H9 (cell line): ENCODE results near the gene OLFM1. TPM values are rescaled to one million over a fixed set of nuclear protein-coding genes. Genes with fewer than 3 reads are reported as not detected.

Experiments
- DNase-seq: peaks from one replicate; pipeline ENCODE4 v3.0.0-alpha.2; 2017
- H2AFZ ChIP-seq: one replicate; pipeline ENCODE4 v1.6.1; 2013; ENCODE audit warnings: mild to moderate bottlenecking, low read length, control low read depth, moderate library complexity
- H2AK5ac ChIP-seq: 2 replicates; pipeline ENCODE4 v1.6.1; 2013; ENCODE audit warnings: low read length, control low read depth, mixed read lengths; ENCODE audit not compliant: insufficient read length
- H2BK120ac ChIP-seq: one replicate; pipeline ENCODE4 v1.6.1; 2013; ENCODE audit warnings: low read depth, mild to moderate bottlenecking, low read length, control low read depth, inconsistent platforms; ENCODE audit not compliant: poor library complexity, severe bottlenecking
- H2BK12ac ChIP-seq: 2 replicates; pipeline ENCODE4 v1.6.1; 2013; ENCODE audit warnings: low read length, control low read depth, mixed read lengths, low read depth; ENCODE audit not compliant: insufficient read length
- H2BK15ac ChIP-seq: 2 replicates; pipeline ENCODE4 v1.6.1; 2013; ENCODE audit warnings: low read depth, low read length, control low read depth
- H2BK20ac ChIP-seq: one replicate; pipeline ENCODE4 v1.6.1; 2013; ENCODE audit warnings: low read depth, mild to moderate bottlenecking, low read length, control low read depth, inconsistent platforms; ENCODE audit not compliant: poor library complexity, severe bottlenecking
- H2BK5ac ChIP-seq: 2 replicates; pipeline ENCODE4 v1.6.1; 2013; ENCODE audit warnings: low read length, control low read depth, mixed read lengths; ENCODE audit not compliant: insufficient read length
- H3K14ac ChIP-seq: 2 replicates; pipeline ENCODE4 v1.6.1; 2013; ENCODE audit warnings: low read length, control low read depth; ENCODE audit not compliant: insufficient read depth
- H3K18ac ChIP-seq: 2 replicates; pipeline ENCODE4 v1.6.1; 2013; ENCODE audit warnings: low read depth, mild to moderate bottlenecking, mixed read lengths, low read length, control low read depth; ENCODE audit not compliant: insufficient read length
- H3K23ac ChIP-seq: 2 replicates; pipeline ENCODE4 v1.6.1; 2013; ENCODE audit warnings: low read length, control low read depth, mixed read lengths, low read depth; ENCODE audit not compliant: insufficient read length
- H3K23me2 ChIP-seq: 2 replicates; pipeline ENCODE4 v1.6.1; 2013; ENCODE audit warnings: low read depth, mild to moderate bottlenecking, mixed read lengths, low read length, control low read depth; ENCODE audit not compliant: insufficient read length, poor library complexity, severe bottlenecking
- H3K27ac ChIP-seq: 2 replicates; pipeline ENCODE4 v1.5.1; 2013; ENCODE audit warnings: low read length, control low read depth, mixed read lengths, low read depth; ENCODE audit not compliant: insufficient read length
- H3K27me3 ChIP-seq: 2 replicates; pipeline ENCODE4 v1.6.1; 2013; ENCODE audit warnings: low read length, control low read depth, inconsistent platforms; ENCODE audit not compliant: insufficient read depth
- H3K4ac ChIP-seq: 2 replicates; pipeline ENCODE4 v1.6.1; 2013; ENCODE audit warnings: low read depth, mild to moderate bottlenecking, control low read depth, inconsistent platforms, low read length, moderate library complexity
- H3K4me1 ChIP-seq: 2 replicates; pipeline ENCODE4 v1.6.1; 2013; ENCODE audit warnings: low read length, control low read depth, inconsistent platforms; ENCODE audit not compliant: insufficient read depth
- H3K4me2 ChIP-seq: 2 replicates; pipeline ENCODE4 v1.6.1; 2013; ENCODE audit warnings: low read length, control low read depth, mixed read lengths; ENCODE audit not compliant: insufficient read length, insufficient read depth
- H3K56ac ChIP-seq: 2 replicates; pipeline ENCODE4 v1.6.1; 2013; ENCODE audit warnings: low read depth, mild to moderate bottlenecking, mixed read lengths, low read length, control low read depth; ENCODE audit not compliant: insufficient read length
- H3K79me1 ChIP-seq: 2 replicates; pipeline ENCODE4 v1.6.1; 2013; ENCODE audit warnings: low read depth, mild to moderate bottlenecking, moderate library complexity, low read length, control low read depth, inconsistent platforms; ENCODE audit not compliant: insufficient read depth, poor library complexity, severe bottlenecking
- H3K79me2 ChIP-seq: 2 replicates; pipeline ENCODE4 v1.6.1; 2013; ENCODE audit warnings: low read length, control low read depth, inconsistent platforms; ENCODE audit not compliant: insufficient read depth
- H3K9ac ChIP-seq: 2 replicates; pipeline ENCODE4 v1.6.1; 2013; ENCODE audit warnings: low read length, control low read depth, mixed read lengths; ENCODE audit not compliant: insufficient read length; ENCODE audit errors: extremely low read depth
- H3K9me3 ChIP-seq: one replicate; pipeline ENCODE4 v1.6.1; 2013; ENCODE audit warnings: low read depth, low read length, inconsistent platforms; ENCODE audit not compliant: control insufficient read depth
- H3T11ph ChIP-seq: one replicate; pipeline ENCODE4 v1.6.1; 2013; ENCODE audit warnings: mild to moderate bottlenecking, low read length, control low read depth, inconsistent platforms
- H4K20me1 ChIP-seq: one replicate; pipeline ENCODE4 v1.6.1; 2013; ENCODE audit not compliant: control insufficient read depth, insufficient read length, insufficient read depth
- H4K5ac ChIP-seq: 2 replicates; pipeline ENCODE4 v1.6.1; 2013; ENCODE audit warnings: low read depth, mild to moderate bottlenecking, mixed read lengths, low read length, control low read depth; ENCODE audit not compliant: insufficient read length
- H4K8ac ChIP-seq: replicated peaks from 2 replicates; pipeline ENCODE4 v1.6.1; 2013; ENCODE audit warnings: low read length, control low read depth, mixed read lengths, low read depth; ENCODE audit not compliant: insufficient read length
- H4K91ac ChIP-seq: 2 replicates; pipeline ENCODE4 v1.6.1; 2013; ENCODE audit warnings: low read depth, mild to moderate bottlenecking, moderate library complexity, mixed read lengths, low read length, control low read depth; ENCODE audit not compliant: insufficient read length
- H3K27ac Mint-ChIP-seq, 3 experiments: 2 replicates in 2 of 3; 3 replicates in 1 of 3; pipeline ENCODE4 v1.8.0; 2020 to 2021; ENCODE audit warnings: mixed read lengths in 3 of 3, mild to moderate bottlenecking in 1 of 3, moderate library complexity in 1 of 3
- H3K27me3 Mint-ChIP-seq: 2 replicates; pipeline ENCODE4 v1.8.0; 2021; ENCODE audit warnings: low read depth, mild to moderate bottlenecking, moderate library complexity, mixed read lengths
- H3K36me3 Mint-ChIP-seq, 3 experiments: 2 replicates in 2 of 3; 3 replicates in 1 of 3; pipeline ENCODE4 v1.8.0; 2020 to 2021; ENCODE audit warnings: low read depth in 3 of 3, mixed read lengths in 3 of 3; ENCODE audit not compliant: insufficient read depth in 1 of 3
- H3K4me1 Mint-ChIP-seq, 2 experiments: 2 replicates each; pipeline ENCODE4 v1.8.0; 2020; ENCODE audit warnings: mixed read lengths in 2 of 2
- H3K4me3 Mint-ChIP-seq, 2 experiments: 2 replicates in 1 of 2; 3 replicates in 1 of 2; pipeline ENCODE4 v1.8.0; 2020 to 2021; ENCODE audit warnings: mild to moderate bottlenecking in 2 of 2, mixed read lengths in 2 of 2, moderate library complexity in 1 of 2
- H3K9me3 Mint-ChIP-seq, 2 experiments: 2 replicates in 1 of 2; 3 replicates in 1 of 2; pipeline ENCODE4 v1.8.0; 2020; ENCODE audit warnings: mild to moderate bottlenecking in 2 of 2, mixed read lengths in 2 of 2, moderate library complexity in 1 of 2
- CTCF ChIP-seq: fragments of 200-600 bp; sonication (generic); conservative IDR thresholded peaks from 3 replicates; pipeline ENCODE4 v1.8.0; 2021; ENCODE audit warnings: antibody characterized with exemption, mild to moderate bottlenecking
- WGBS: extraction: QIAGEN DNeasy Blood & Tissue Kit; methylation state at CpG from one replicate; pipeline ENCODE4 v1.1.7; 2013; ENCODE audit warnings: missing lambda C conversion rate, low lambda C conversion rate, mixed read lengths; ENCODE audit not compliant: insufficient read length; ENCODE audit errors: extremely low coverage; 5-methylcytosine and 5-hydroxymethylcytosine counted together
- total RNA-seq: library from RNA; stranded (reverse); gene quantifications from 2 replicates; pipeline ENCODE4 v1.2.1, GENCODE V29; 2021

Gene OLFM1
- total RNA-seq, 1 experiment from 2014 or later = 34.1 TPM

GRCh38 chr9:135090081-135090480 lies 2.6 kb downstream of the OLFM1 start:
- Histone ChIP-seq H3K23me2 (peaks cover 19% of the 10 kb centered on the region), H2BK12ac (no peak overlapping the region), H4K20me1 (no peaks in the 10 kb centered on the region), H4K8ac (no peak overlapping the region), H3K56ac (no peak overlapping the region), H3K79me2 (no peaks in the 10 kb centered on the region), H2BK15ac (no peak overlapping the region), H4K5ac (no peak overlapping the region), H3K23ac (no peak overlapping the region), H3K27ac (no peak overlapping the region), H2BK120ac (no peak overlapping the region), H2AK5ac (no peak overlapping the region), H3K4ac (no peak overlapping the region), H3K14ac (no peak overlapping the region), H2AFZ (no peak overlapping the region), H4K91ac (no peak overlapping the region), H3T11ph (no peak overlapping the region), H3K18ac (no peak overlapping the region), H2BK5ac (no peak overlapping the region), H3K79me1 (no peaks in the 10 kb centered on the region), H3K27me3 (peaks cover 2% of the 10 kb centered on the region; the same call in 1 of the 2 replicates), H3K4me2 (no peak overlapping the region), H2BK20ac (no peak overlapping the region), H3K4me1 (no peaks in the 10 kb centered on the region; the same call in 1 of the 2 replicates), H3K9ac (no peak overlapping the region), H3K9me3 (no peaks in the 10 kb centered on the region)
- H3K27ac Mint-ChIP-seq = no peak overlapping the region; a peak in 1 of 7 replicates
- H3K27me3 Mint-ChIP-seq = peaks cover 38% of the 10 kb centered on the region
- TF ChIP-seq CTCF = no peak
- WGBS = no CpG with 5 or more reads among the region's 7 CpGs
- peaks cover 16 to 23% of the 10 kb centered on the region in 2 experiments for H3K4me1 Mint-ChIP-seq
- peaks cover 16 to 28% (median 25%) of the 10 kb centered on the region in 3 experiments; a peak in 6 of 7 replicates for H3K36me3 Mint-ChIP-seq
- no peak for DNase-seq
- H3K4me3 Mint-ChIP-seq = peak overlapping the region in 1 of 2 experiments; percentile 31; a peak in 1 of 5 replicates
- H3K9me3 Mint-ChIP-seq = peaks cover 0 to 2% of the 10 kb centered on the region in 2 experiments; a peak in 1 of 5 replicates
